ENCODE results near the gene BLTP3B. TPM values are rescaled to one million over a fixed set of nuclear protein-coding genes. Genes with fewer than 3 reads are reported as not detected.

Gene BLTP3B
- total and polyA plus RNA-seq, 2 of the 13 experiments (the other 11 are each of a cell fraction or from before 2014, with no cell fraction given): 15.6 to 24.4 TPM

GRCh38 chr12:100142851-100143559, at the start of gene BLTP3B (continued):
- TF ChIP-seq, protein P1, sequence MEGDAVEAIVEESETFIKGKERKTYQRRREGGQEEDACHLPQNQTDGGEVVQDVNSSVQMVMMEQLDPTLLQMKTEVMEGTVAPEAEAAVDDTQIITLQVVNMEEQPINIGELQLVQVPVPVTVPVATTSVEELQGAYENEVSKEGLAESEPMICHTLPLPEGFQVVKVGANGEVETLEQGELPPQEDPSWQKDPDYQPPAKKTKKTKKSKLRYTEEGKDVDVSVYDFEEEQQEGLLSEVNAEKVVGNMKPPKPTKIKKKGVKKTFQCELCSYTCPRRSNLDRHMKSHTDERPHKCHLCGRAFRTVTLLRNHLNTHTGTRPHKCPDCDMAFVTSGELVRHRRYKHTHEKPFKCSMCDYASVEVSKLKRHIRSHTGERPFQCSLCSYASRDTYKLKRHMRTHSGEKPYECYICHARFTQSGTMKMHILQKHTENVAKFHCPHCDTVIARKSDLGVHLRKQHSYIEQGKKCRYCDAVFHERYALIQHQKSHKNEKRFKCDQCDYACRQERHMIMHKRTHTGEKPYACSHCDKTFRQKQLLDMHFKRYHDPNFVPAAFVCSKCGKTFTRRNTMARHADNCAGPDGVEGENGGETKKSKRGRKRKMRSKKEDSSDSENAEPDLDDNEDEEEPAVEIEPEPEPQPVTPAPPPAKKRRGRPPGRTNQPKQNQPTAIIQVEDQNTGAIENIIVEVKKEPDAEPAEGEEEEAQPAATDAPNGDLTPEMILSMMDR (CRISPR knock-in tag; IDR thresholded peaks at IDR 0.05): no peak
- TF ChIP-seq TEAD3 (CRISPR knock-in tag; optimal IDR thresholded peaks at IDR 0.05; ENCODE audit: borderline replicate concordance) (no peak), MEIS2 (CRISPR knock-in tag; IDR thresholded peaks at IDR 0.05) (no peak), ISL2 (CRISPR knock-in tag; IDR thresholded peaks at IDR 0.05) (0 out of 2 replicates have a peak, but pooled peaks have one; percentile 0), ATF6 (CRISPR knock-in tag; conservative IDR thresholded peaks at IDR 0.05) (no peak), ZBTB42 (CRISPR knock-in tag; IDR thresholded peaks at IDR 0.05) (no peak), AKAP8 (CRISPR knock-in tag; IDR thresholded peaks at IDR 0.05) (no peak), ZNF605 (CRISPR knock-in tag; IDR thresholded peaks at IDR 0.05) (no peak), THAP8 (CRISPR knock-in tag; IDR thresholded peaks at IDR 0.05; ENCODE audit: borderline replicate concordance) (no peak), GABPA (IDR thresholded peaks at IDR 0.05; ENCODE audit: low read depth, low read length) (no peak), GABPA (CRISPR knock-in tag; IDR thresholded peaks at IDR 0.05; ENCODE audit: low read depth) (no peak), ZNF678 (CRISPR knock-in tag; IDR thresholded peaks at IDR 0.05) (no peak), ZNF776 (CRISPR knock-in tag; IDR thresholded peaks at IDR 0.05) (no peak), SIN3A (IDR thresholded peaks at IDR 0.05; ENCODE audit: borderline replicate concordance, low read depth, low read length) (peak; percentile 50; the same call in 1 of the 2 replicates), NCOA2 (CRISPR knock-in tag; IDR thresholded peaks at IDR 0.05) (0 out of 2 replicates have a peak, but pooled peaks have one; percentile 2), ZUFSP (CRISPR knock-in tag; IDR thresholded peaks at IDR 0.05; ENCODE audit: borderline replicate concordance) (no peak), RBM22 (optimal IDR thresholded peaks at IDR 0.05; ENCODE audit: low read length) (no peak), ZFP37 (CRISPR knock-in tag; IDR thresholded peaks at IDR 0.05; ENCODE audit: borderline replicate concordance) (no peak), TAF1 (CRISPR knock-in tag; IDR thresholded peaks at IDR 0.05) (no peak), ZFP90 (CRISPR knock-in tag; IDR thresholded peaks at IDR 0.05; ENCODE audit: borderline replicate concordance) (no peak)
- TF ChIP-seq, protein P2, sequence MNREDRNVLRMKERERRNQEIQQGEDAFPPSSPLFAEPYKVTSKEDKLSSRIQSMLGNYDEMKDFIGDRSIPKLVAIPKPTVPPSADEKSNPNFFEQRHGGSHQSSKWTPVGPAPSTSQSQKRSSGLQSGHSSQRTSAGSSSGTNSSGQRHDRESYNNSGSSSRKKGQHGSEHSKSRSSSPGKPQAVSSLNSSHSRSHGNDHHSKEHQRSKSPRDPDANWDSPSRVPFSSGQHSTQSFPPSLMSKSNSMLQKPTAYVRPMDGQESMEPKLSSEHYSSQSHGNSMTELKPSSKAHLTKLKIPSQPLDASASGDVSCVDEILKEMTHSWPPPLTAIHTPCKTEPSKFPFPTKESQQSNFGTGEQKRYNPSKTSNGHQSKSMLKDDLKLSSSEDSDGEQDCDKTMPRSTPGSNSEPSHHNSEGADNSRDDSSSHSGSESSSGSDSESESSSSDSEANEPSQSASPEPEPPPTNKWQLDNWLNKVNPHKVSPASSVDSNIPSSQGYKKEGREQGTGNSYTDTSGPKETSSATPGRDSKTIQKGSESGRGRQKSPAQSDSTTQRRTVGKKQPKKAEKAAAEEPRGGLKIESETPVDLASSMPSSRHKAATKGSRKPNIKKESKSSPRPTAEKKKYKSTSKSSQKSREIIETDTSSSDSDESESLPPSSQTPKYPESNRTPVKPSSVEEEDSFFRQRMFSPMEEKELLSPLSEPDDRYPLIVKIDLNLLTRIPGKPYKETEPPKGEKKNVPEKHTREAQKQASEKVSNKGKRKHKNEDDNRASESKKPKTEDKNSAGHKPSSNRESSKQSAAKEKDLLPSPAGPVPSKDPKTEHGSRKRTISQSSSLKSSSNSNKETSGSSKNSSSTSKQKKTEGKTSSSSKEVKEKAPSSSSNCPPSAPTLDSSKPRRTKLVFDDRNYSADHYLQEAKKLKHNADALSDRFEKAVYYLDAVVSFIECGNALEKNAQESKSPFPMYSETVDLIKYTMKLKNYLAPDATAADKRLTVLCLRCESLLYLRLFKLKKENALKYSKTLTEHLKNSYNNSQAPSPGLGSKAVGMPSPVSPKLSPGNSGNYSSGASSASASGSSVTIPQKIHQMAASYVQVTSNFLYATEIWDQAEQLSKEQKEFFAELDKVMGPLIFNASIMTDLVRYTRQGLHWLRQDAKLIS (CRISPR knock-in tag; IDR thresholded peaks at IDR 0.05): no peak

Data from HepG2 (cell line).